Measurements from ENCODE around the gene NUDT5.
A peak's percentile ranks its signal among the peaks of the same experiment; 100 is the strongest.

NUDT5 gene

DNA sequence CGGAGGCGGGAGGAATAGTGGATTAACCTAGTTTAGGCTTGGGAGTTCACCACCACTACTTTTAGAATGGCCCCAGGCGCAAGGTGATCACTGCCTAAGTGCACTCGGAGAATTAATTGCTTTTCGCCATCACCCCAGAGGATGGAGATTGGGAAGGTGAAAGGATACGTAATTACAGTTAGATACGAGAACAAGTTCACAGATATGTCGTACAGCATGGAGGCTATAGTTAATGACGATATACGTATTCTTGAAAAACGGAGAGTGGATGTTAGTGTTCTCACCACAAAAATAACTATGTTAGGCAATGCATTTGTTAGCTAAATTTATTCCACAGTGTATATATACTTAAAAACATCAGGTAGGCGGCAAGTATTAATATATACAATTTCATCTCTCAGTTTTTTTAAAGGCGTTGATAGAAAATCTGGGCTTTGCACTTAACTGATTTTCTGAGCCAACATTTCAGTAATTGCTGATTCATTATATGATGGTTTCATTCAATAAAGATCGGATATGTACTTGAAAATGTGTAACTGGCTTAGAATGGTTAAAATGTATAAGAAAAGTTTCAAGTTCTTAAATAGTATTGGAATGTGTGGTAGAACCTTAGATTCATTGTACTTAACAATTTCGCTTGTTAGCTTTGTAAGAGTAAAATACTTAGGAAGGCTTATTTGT, 980 bp upstream of the NUDT5 start:
- H3K9me3 Mint-ChIP-seq = no peaks in the 10 kb centered on the region
- DNase-seq (ENCODE audit: low spot score in 2 of 2) = no peak
- H3K4me3 Mint-ChIP-seq = peak overlapping the region; percentile 97
- H3K27ac Mint-ChIP-seq (ENCODE audit: low read depth) = peak overlapping the region; percentile 98
- no peak for ATAC-seq (replicated peaks; ENCODE audit: extremely low read depth, poor library complexity, severe bottlenecking)
- H3K27me3 Mint-ChIP-seq = no peaks in the 10 kb centered on the region
- H3K36me3 Mint-ChIP-seq (ENCODE audit: insufficient read depth) = peaks cover 35% of the 10 kb centered on the region
- H3K4me1 Mint-ChIP-seq = peaks cover 52% of the 10 kb centered on the region

- H3K4me3 Mint-ChIP-seq = peak overlapping the region; percentile 97
- H3K27me3 Mint-ChIP-seq = no peaks in the 10 kb centered on the region
- H3K36me3 Mint-ChIP-seq (ENCODE audit: insufficient read depth) = peaks cover 28% of the 10 kb centered on the region
- peaks cover 48% of the 10 kb centered on the region for H3K4me1 Mint-ChIP-seq
- DNase-seq (ENCODE audit: low spot score in 2 of 2) (no peak), ATAC-seq (replicated peaks; ENCODE audit: extremely low read depth, poor library complexity, severe bottlenecking) (peak; percentile 7)
- H3K27ac Mint-ChIP-seq (ENCODE audit: low read depth) = peak overlapping the region; percentile 98
- no peaks in the 10 kb centered on the region for H3K9me3 Mint-ChIP-seq
These were observed 449 bp downstream of the NUDT5 start for GRCh38 chr10:12195281-12195602.

DNA sequence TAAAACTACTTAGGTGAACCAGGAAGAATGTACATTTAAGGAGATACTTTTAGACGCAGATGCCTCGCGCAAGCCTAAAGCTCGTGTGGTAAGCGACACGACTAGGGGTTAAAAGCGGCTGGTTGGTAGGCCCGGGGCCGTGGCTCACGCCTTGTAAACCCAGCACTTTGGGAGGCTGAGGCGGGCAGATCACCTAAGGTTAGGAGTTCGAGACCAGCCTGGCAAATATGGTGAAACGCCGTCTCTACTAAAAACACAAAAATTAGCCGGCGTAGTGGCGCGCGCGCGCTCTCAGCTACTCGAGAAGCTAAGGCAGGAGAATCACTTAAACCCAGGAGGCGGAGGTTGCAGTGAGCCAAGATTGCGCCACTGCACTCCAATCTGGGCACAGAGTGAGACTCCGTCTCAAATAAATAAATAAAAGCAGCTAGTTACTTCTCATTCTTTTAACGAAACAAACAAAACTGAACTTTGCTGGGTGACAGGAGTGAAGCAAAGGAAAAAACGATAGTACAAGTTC, 879 bp downstream of the NUDT5 start:
- Mint-ChIP-seq H3K27me3 (no peaks in the 10 kb centered on the region), H3K4me3 (peak overlapping the region; percentile 97), H3K9me3 (no peaks in the 10 kb centered on the region), H3K36me3 (ENCODE audit: insufficient read depth) (peaks cover 26% of the 10 kb centered on the region), H3K27ac (ENCODE audit: low read depth) (peak overlapping the region; percentile 98), H3K4me1 (peaks cover 50% of the 10 kb centered on the region)
- ATAC-seq (replicated peaks; ENCODE audit: extremely low read depth, poor library complexity, severe bottlenecking) (peak; percentile 29), DNase-seq (ENCODE audit: low spot score in 2 of 2) (no peak)

- peak overlapping the region; percentile 15 for H3K4me3 Mint-ChIP-seq
- ATAC-seq (replicated peaks; ENCODE audit: extremely low read depth, poor library complexity, severe bottlenecking) (no peak), DNase-seq (ENCODE audit: low spot score in 2 of 2) (no peak)
- H3K4me1 Mint-ChIP-seq = peaks cover 56% of the 10 kb centered on the region
- H3K27ac Mint-ChIP-seq (ENCODE audit: low read depth) = peak overlapping the region; percentile 23
- H3K27me3 Mint-ChIP-seq = no peaks in the 10 kb centered on the region
- H3K9me3 Mint-ChIP-seq = no peaks in the 10 kb centered on the region
- peaks cover 20% of the 10 kb centered on the region for H3K36me3 Mint-ChIP-seq (ENCODE audit: insufficient read depth)
These were observed 2.5 kb downstream of the NUDT5 start for GRCh38 chr10:12193193-12193592.

GRCh38 chr10:12191715-12192114, 4.0 kb downstream of the NUDT5 start:
- Mint-ChIP-seq H3K27me3 (no peaks in the 10 kb centered on the region), H3K4me3 (no peak overlapping the region), H3K9me3 (no peaks in the 10 kb centered on the region), H3K27ac (ENCODE audit: low read depth) (peak overlapping the region; percentile 72), H3K36me3 (ENCODE audit: insufficient read depth) (peaks cover 25% of the 10 kb centered on the region), H3K4me1 (peaks cover 68% of the 10 kb centered on the region)
- DNase-seq (ENCODE audit: low spot score in 2 of 2) (no peak), ATAC-seq (replicated peaks; ENCODE audit: extremely low read depth, poor library complexity, severe bottlenecking) (no peak)

DNA sequence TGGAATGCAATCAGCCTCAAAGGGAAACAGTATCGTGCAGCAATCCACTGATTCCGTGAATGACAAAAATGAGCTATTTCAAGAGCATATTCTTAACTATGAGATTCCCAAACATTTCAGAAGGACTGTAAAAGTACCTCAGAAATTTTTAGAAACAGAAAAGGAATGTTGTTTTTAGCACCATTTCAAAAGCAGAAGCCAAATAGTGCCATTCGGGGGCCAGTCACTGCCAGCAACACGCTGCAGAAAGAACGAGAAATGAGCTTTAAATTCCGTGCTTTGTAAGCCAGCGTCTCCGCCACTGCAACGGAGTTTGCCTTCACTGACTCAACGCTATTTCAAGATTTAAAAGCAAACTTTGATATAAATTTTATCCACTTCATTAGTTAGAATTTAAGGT, 6.3 kb downstream of the NUDT5 start:
- DNase-seq (ENCODE audit: low spot score in 2 of 2) = no peak
- no peaks in the 10 kb centered on the region for H3K9me3 Mint-ChIP-seq
- ATAC-seq (replicated peaks; ENCODE audit: extremely low read depth, poor library complexity, severe bottlenecking) = no peak
- H3K27me3 Mint-ChIP-seq = no peaks in the 10 kb centered on the region
- peaks cover 31% of the 10 kb centered on the region for H3K36me3 Mint-ChIP-seq (ENCODE audit: insufficient read depth)
- H3K4me3 Mint-ChIP-seq = no peak overlapping the region
- peaks cover 45% of the 10 kb centered on the region for H3K4me1 Mint-ChIP-seq
- no peak overlapping the region for H3K27ac Mint-ChIP-seq (ENCODE audit: low read depth)

DNA sequence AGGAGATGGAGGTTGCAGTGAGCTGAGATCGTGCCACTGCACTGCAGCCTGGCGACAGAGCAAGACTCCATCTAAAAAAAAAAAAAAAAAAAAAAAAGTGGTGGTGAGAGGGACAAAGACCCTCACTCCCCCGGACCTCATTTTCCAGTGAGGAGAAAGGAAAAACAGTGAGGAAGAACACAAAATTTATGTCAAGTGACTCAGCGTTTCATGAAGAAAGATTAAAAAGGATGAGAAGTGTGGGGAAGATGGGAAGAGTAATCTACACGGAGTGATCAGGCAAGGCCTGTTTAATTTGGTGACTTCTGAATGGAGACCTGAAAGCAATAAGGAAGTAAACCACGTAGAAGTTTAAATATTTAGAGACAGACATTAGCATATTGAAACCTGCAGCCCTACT, 7.0 kb downstream of the NUDT5 start:
- H3K27me3 Mint-ChIP-seq = no peaks in the 10 kb centered on the region
- no peak overlapping the region for H3K4me3 Mint-ChIP-seq
- ATAC-seq (replicated peaks; ENCODE audit: extremely low read depth, poor library complexity, severe bottlenecking) (no peak), DNase-seq (ENCODE audit: low spot score in 2 of 2) (no peak)
- H3K9me3 Mint-ChIP-seq = no peaks in the 10 kb centered on the region
- no peak overlapping the region for H3K27ac Mint-ChIP-seq (ENCODE audit: low read depth)
- H3K36me3 Mint-ChIP-seq (ENCODE audit: insufficient read depth) = peaks cover 31% of the 10 kb centered on the region
- H3K4me1 Mint-ChIP-seq = peaks cover 39% of the 10 kb centered on the region

GRCh38 chr10:12187321-12187905, 8.3 kb downstream of the NUDT5 start:
- peak overlapping the region; percentile 32 for H3K27ac Mint-ChIP-seq (ENCODE audit: low read depth)
- H3K36me3 Mint-ChIP-seq (ENCODE audit: insufficient read depth) = peaks cover 32% of the 10 kb centered on the region
- H3K27me3 Mint-ChIP-seq = no peaks in the 10 kb centered on the region
- H3K4me1 Mint-ChIP-seq = peaks cover 33% of the 10 kb centered on the region
- no peak overlapping the region for H3K4me3 Mint-ChIP-seq
- no peak for ATAC-seq (replicated peaks; ENCODE audit: extremely low read depth, poor library complexity, severe bottlenecking)
- H3K9me3 Mint-ChIP-seq = no peaks in the 10 kb centered on the region
- DNase-seq (ENCODE audit: low spot score in 2 of 2) = no peak

DNA sequence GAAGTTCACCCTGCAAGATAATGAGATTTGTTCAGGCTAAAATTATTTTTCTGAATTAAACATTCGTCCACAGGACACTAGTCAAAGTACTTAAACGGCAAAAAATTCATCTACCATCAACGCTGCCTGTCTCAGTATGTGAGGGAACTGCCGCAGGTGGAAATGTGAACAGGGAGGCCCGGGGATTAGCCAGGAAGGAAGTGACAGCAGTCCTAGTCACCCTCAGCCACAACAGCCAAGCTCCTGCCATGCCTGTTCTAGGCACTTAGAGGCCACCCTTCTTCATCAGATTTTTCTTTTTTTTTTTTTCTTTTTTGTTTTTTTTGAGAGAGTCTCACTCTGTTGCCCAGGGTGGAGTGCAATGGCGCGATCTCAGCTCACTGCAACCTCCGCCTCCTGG, 9.4 kb downstream of the NUDT5 start:
- ATAC-seq (replicated peaks; ENCODE audit: extremely low read depth, poor library complexity, severe bottlenecking) = no peak
- Mint-ChIP-seq H3K27me3 (no peaks in the 10 kb centered on the region), H3K27ac (ENCODE audit: low read depth) (no peak overlapping the region), H3K9me3 (no peaks in the 10 kb centered on the region), H3K4me1 (peaks cover 30% of the 10 kb centered on the region), H3K4me3 (no peak overlapping the region), H3K36me3 (ENCODE audit: insufficient read depth) (peaks cover 34% of the 10 kb centered on the region)
- DNase-seq (ENCODE audit: low spot score in 2 of 2) = no peak

DNA sequence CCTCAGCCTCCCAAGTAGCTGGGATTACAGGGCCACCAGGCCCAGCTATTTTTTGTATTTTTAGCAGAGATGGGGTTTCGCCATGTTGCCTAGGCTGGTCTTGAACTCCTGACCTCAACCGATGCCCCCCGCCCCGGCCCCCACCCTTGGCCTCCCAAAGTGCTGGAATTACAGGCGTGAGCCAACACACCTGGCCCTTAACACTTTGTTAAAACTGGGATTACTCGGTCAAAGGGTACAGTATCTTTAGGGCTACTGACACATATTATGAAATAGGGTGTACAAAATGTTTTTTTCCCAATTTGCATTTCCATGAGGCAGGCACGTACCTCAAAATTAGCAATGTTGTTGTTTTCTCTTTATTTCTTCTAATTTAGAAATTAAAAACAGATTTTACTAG, 11.5 kb downstream of the NUDT5 start:
- ATAC-seq (replicated peaks; ENCODE audit: extremely low read depth, poor library complexity, severe bottlenecking) (no peak), DNase-seq (ENCODE audit: low spot score in 2 of 2) (no peak)
- H3K36me3 Mint-ChIP-seq (ENCODE audit: insufficient read depth) = peaks cover 30% of the 10 kb centered on the region
- no peaks in the 10 kb centered on the region for H3K27me3 Mint-ChIP-seq
- H3K4me3 Mint-ChIP-seq = no peak overlapping the region
- peaks cover 37% of the 10 kb centered on the region for H3K4me1 Mint-ChIP-seq
- H3K27ac Mint-ChIP-seq (ENCODE audit: low read depth) = no peak overlapping the region
- H3K9me3 Mint-ChIP-seq = no peaks in the 10 kb centered on the region

- H3K9me3 Mint-ChIP-seq = no peaks in the 10 kb centered on the region
- DNase-seq (ENCODE audit: low spot score in 2 of 2) = peak; percentile 23 to 69
- H3K27ac Mint-ChIP-seq (ENCODE audit: low read depth) = peak overlapping the region; percentile 82
- H3K27me3 Mint-ChIP-seq = no peaks in the 10 kb centered on the region
- peak; percentile 100 for ATAC-seq (replicated peaks; ENCODE audit: extremely low read depth, poor library complexity, severe bottlenecking)
- peaks cover 29% of the 10 kb centered on the region for H3K36me3 Mint-ChIP-seq (ENCODE audit: insufficient read depth)
- peaks cover 16% of the 10 kb centered on the region for H3K4me1 Mint-ChIP-seq
- peak overlapping the region; percentile 27 for H3K4me3 Mint-ChIP-seq
These were observed 14.5 kb downstream of the NUDT5 start for GRCh38 chr10:12181065-12181775.

GRCh38 chr10:12180221-12180974, 15.3 kb downstream of the NUDT5 start:
- ATAC-seq (replicated peaks; ENCODE audit: extremely low read depth, poor library complexity, severe bottlenecking) (no peak), DNase-seq (ENCODE audit: low spot score in 2 of 2) (no peak)
- no peak overlapping the region for H3K4me3 Mint-ChIP-seq
- H3K4me1 Mint-ChIP-seq = peaks cover 16% of the 10 kb centered on the region
- H3K27me3 Mint-ChIP-seq = no peaks in the 10 kb centered on the region
- no peaks in the 10 kb centered on the region for H3K9me3 Mint-ChIP-seq
- H3K27ac Mint-ChIP-seq (ENCODE audit: low read depth) = peak overlapping the region; percentile 82
- peaks cover 23% of the 10 kb centered on the region for H3K36me3 Mint-ChIP-seq (ENCODE audit: insufficient read depth)

All from central memory CD8-positive, alpha-beta T cell (primary cell).